H1 (cell line): ENCODE data around the gene NQO2. TPM values are rescaled to one million over a fixed set of nuclear protein-coding genes. Genes with fewer than 3 reads are reported as not detected.

Experiments used
- CTCF ChIA-PET: fragments of 300-600 bp; sonication (Branson Sonifier 250); formaldehyde crosslinking; loops from one replicate; lab custom pipeline; 2021; ENCODE audit not compliant: partially characterized antibody; lab: Charles Lee
- POLR2A ChIA-PET: fragments of 300-600 bp; sonication (Branson Sonifier 250); formaldehyde crosslinking; loops from one replicate; lab custom pipeline; 2021; ENCODE audit warnings: inconsistent platforms; ENCODE audit not compliant: partially characterized antibody; lab: Charles Lee
- DNase-seq, 2 experiments: peaks; one replicate each; pipeline versions ENCODE4 v3.0.0 to v3.0.0-alpha.2; 2010 to 2022; ENCODE audit warnings: low spot score in 2 of 2, low read depth in 1 of 2, mixed read lengths in 1 of 2
- FAIRE-seq: peaks from 2 replicates; lab custom pipeline; 2011; peaks lifted over from hg19 to GRCh38; lab: Jason Lieb, UNC
- H2AFZ ChIP-seq: 2 replicates; pipeline ENCODE4 v1.8.1; 2012; ENCODE audit warnings: low read length, inconsistent platforms
- H2AK5ac ChIP-seq: 2 replicates; pipeline ENCODE4 v1.6.1; 2013; ENCODE audit warnings: low read depth, low read length
- H2BK120ac ChIP-seq: replicated peaks from 2 replicates; pipeline ENCODE3; 2013; ENCODE audit warnings: low read depth, low read length, inconsistent platforms
- H2BK12ac ChIP-seq: 2 replicates; pipeline ENCODE4 v1.6.1; 2013; ENCODE audit warnings: low read depth, low read length
- H2BK15ac ChIP-seq: 2 replicates; pipeline ENCODE4 v1.6.1; 2013; ENCODE audit warnings: low read length
- H2BK20ac ChIP-seq: 2 replicates; pipeline ENCODE4 v1.6.1; 2013; ENCODE audit warnings: low read length
- H2BK5ac ChIP-seq: 2 replicates; pipeline ENCODE4 v1.6.1; 2013; ENCODE audit warnings: low read depth, low read length
- H3K14ac ChIP-seq: 2 replicates; pipeline ENCODE4 v1.6.1; 2013; ENCODE audit warnings: inconsistent platforms; ENCODE audit not compliant: insufficient read length
- H3K18ac ChIP-seq: 2 replicates; pipeline ENCODE4 v1.6.1; 2013; ENCODE audit warnings: low read length; ENCODE audit errors: extremely low read depth
- H3K23ac ChIP-seq: 2 replicates; pipeline ENCODE4 v1.6.1; 2013; ENCODE audit warnings: inconsistent platforms; ENCODE audit not compliant: insufficient read length
- H3K23me2 ChIP-seq: 2 replicates; pipeline ENCODE4 v1.6.1; 2013; ENCODE audit warnings: low read depth, low read length
- H3K27ac ChIP-seq: 2 replicates; pipeline ENCODE4 v1.6.1; 2011; ENCODE audit warnings: low read depth, low read length, inconsistent platforms
- H3K27me3 ChIP-seq, 4 experiments: replicated peaks in 1 of 4; 1 replicate in 1 of 4; 2 replicates in 3 of 4; pipeline versions ENCODE4 v1.6.1 to v1.8.1; 2011 to 2013; ENCODE audit warnings: low read length in 3 of 4, mild to moderate bottlenecking in 3 of 4, inconsistent platforms in 2 of 4, mixed read lengths in 2 of 4, moderate library complexity in 1 of 4; ENCODE audit not compliant: control insufficient read depth in 3 of 4, insufficient read depth in 3 of 4; ENCODE audit errors: extremely low read depth in 1 of 4
- H3K36me3 ChIP-seq, 4 experiments: 2 replicates each; pipeline versions ENCODE4 v1.6.1 to v1.8.1; 2011 to 2013; ENCODE audit warnings: mild to moderate bottlenecking in 4 of 4, low read length in 3 of 4, moderate library complexity in 2 of 4, control low read depth in 1 of 4, inconsistent platforms in 1 of 4; ENCODE audit not compliant: insufficient read depth in 4 of 4, control insufficient read depth in 2 of 4
- H3K4ac ChIP-seq: replicated peaks from 2 replicates; pipeline ENCODE3; 2013; ENCODE audit warnings: low read length, low read depth, mixed read lengths, inconsistent platforms; ENCODE audit not compliant: insufficient read length
- H3K4me1 ChIP-seq, 4 experiments: replicated peaks in 1 of 4; 1 replicate in 1 of 4; 2 replicates in 3 of 4; pipeline versions ENCODE4 v1.6.1 to v1.8.1; 2011 to 2013; ENCODE audit warnings: low read length in 3 of 4, inconsistent platforms in 2 of 4, mixed read lengths in 1 of 4; ENCODE audit not compliant: insufficient read depth in 4 of 4, control insufficient read depth in 3 of 4
- H3K4me2 ChIP-seq, 2 experiments: 2 replicates each; pipeline versions ENCODE4 v1.6.1 to v1.8.1; 2011 to 2013; ENCODE audit warnings: low read depth in 2 of 2, low read length in 2 of 2, control low read depth in 1 of 2, inconsistent platforms in 1 of 2, mild to moderate bottlenecking in 1 of 2; ENCODE audit not compliant: insufficient read depth in 1 of 2
- H3K4me3 ChIP-seq, 4 experiments: fragments of 200-600, 300-600 bp in 1 of 4; sonication (generic), shearing (Covaris generic), sonication (Bioruptor Twin) in 1 of 4; 2 replicates each; pipeline versions ENCODE4 v1.5.1 to v1.8.1; 2011 to 2016; ENCODE audit warnings: low read length in 4 of 4, low read depth in 3 of 4, control low read depth in 2 of 4, inconsistent platforms in 2 of 4, mild to moderate bottlenecking in 2 of 4, mixed read lengths in 1 of 4, moderate library complexity in 1 of 4; ENCODE audit not compliant: insufficient read depth in 2 of 4; ENCODE audit errors: extremely low read depth in 1 of 4
- H3K56ac ChIP-seq: replicated peaks from 2 replicates; pipeline ENCODE3; 2013; ENCODE audit warnings: low read depth, mild to moderate bottlenecking, mixed read lengths, low read length, inconsistent platforms; ENCODE audit not compliant: insufficient read length
- H3K79me1 ChIP-seq: 2 replicates; pipeline ENCODE4 v1.6.1; 2013; ENCODE audit warnings: low read depth, low read length, control low read depth
- H3K79me2 ChIP-seq, 2 experiments: 2 replicates each; pipeline versions ENCODE4 v1.6.1 to v1.8.1; 2012 to 2013; ENCODE audit warnings: low read length in 2 of 2, mild to moderate bottlenecking in 2 of 2, inconsistent platforms in 1 of 2; ENCODE audit not compliant: insufficient read depth in 2 of 2, control insufficient read depth in 1 of 2
- H3K9ac ChIP-seq, 4 experiments: replicated peaks in 1 of 4; 1 replicate in 1 of 4; 2 replicates in 3 of 4; pipeline versions ENCODE4 v1.6.1 to v1.8.1; 2011 to 2013; ENCODE audit warnings: low read depth in 3 of 4, low read length in 3 of 4, control low read depth in 2 of 4, mild to moderate bottlenecking in 2 of 4, moderate library complexity in 2 of 4, inconsistent platforms in 1 of 4; ENCODE audit errors: extremely low read depth in 1 of 4
- H3K9me3 ChIP-seq, 2 experiments: 2 replicates each; pipeline versions ENCODE4 v1.6.1 to v1.8.1; 2012 to 2013; ENCODE audit warnings: mild to moderate bottlenecking in 2 of 2, moderate library complexity in 2 of 2, control low read depth in 1 of 2, inconsistent platforms in 1 of 2, low read depth in 1 of 2, low read length in 1 of 2, mixed read lengths in 1 of 2; ENCODE audit not compliant: insufficient read depth in 2 of 2
- H4K20me1 ChIP-seq, 2 experiments: replicated peaks in 1 of 2; 2 replicates each; pipeline versions ENCODE3 to v1.8.1; 2011 to 2013; ENCODE audit warnings: inconsistent platforms in 2 of 2, low read length in 2 of 2, mild to moderate bottlenecking in 1 of 2; ENCODE audit not compliant: insufficient read depth in 2 of 2, control insufficient read depth in 1 of 2
- H4K5ac ChIP-seq: 2 replicates; pipeline ENCODE4 v1.6.1; 2013; ENCODE audit warnings: low read length, low read depth, mixed read lengths, inconsistent platforms; ENCODE audit not compliant: insufficient read length
- H4K8ac ChIP-seq: 2 replicates; pipeline ENCODE4 v1.8.0; 2013; ENCODE audit warnings: mild to moderate bottlenecking, moderate library complexity, low read length, inconsistent platforms; ENCODE audit not compliant: insufficient read depth; ENCODE audit errors: extremely low read depth
- H4K91ac ChIP-seq: replicated peaks from 2 replicates; pipeline ENCODE3; 2013; ENCODE audit warnings: low read length, mixed read lengths, inconsistent platforms; ENCODE audit not compliant: insufficient read length
- ASH2L ChIP-seq: fragments of 200-600, 300-600 bp; sonication (generic); IDR thresholded peaks from one replicate; pipeline ENCODE4 v1.7.1; 2017; ENCODE audit warnings: low read length
- BACH1 ChIP-seq: IDR thresholded peaks from 2 replicates; pipeline ENCODE4 v1.6.1; 2012; ENCODE audit warnings: low read length, improper control_type of control experiment
- CHD2 ChIP-seq: IDR thresholded peaks from 2 replicates; pipeline ENCODE4 v1.6.1; 2012; ENCODE audit warnings: low read length, improper control_type of control experiment
- NANOG ChIP-seq: IDR thresholded peaks from 2 replicates; pipeline ENCODE4 v1.6.1; 2011; ENCODE audit warnings: low read length, low read depth, mild to moderate bottlenecking, inconsistent platforms; ENCODE audit not compliant: insufficient read depth, poor library complexity, severe bottlenecking
- RFX5 ChIP-seq: IDR thresholded peaks from 2 replicates; pipeline ENCODE4 v1.6.1; 2011; ENCODE audit warnings: low read depth, low read length, improper control_type of control experiment, borderline replicate concordance
- SUZ12 ChIP-seq: fragments of 200-600 bp; sonication (generic); IDR thresholded peaks from 2 replicates; pipeline ENCODE4 v1.6.1; 2012; ENCODE audit warnings: mild to moderate bottlenecking, inconsistent platforms, low read length, moderate library complexity, mixed read lengths
- WGBS, 2 experiments: shearing (Covaris generic) in 1 of 2; methylation state at CpG; one replicate each; pipeline versions ENCODE4 v1.1.6 to v1.1.7; 2013 to 2015; ENCODE audit warnings: low lambda C conversion rate in 2 of 2, mixed read lengths in 2 of 2, inconsistent platforms in 1 of 2, low coverage in 1 of 2, missing lambda C conversion rate in 1 of 2; ENCODE audit not compliant: insufficient replicate concordance in 2 of 2, insufficient coverage in 1 of 2, insufficient read length in 1 of 2; ENCODE audit errors: extremely low coverage in 1 of 2, missing lambda C conversion rate in 1 of 2; 5-methylcytosine and 5-hydroxymethylcytosine counted together
- polyA plus RNA-seq, 7 experiments: library from polyadenylated mRNA; depleted of rRNA in 3 of 7; stranded (reverse) in 5 of 7; unstranded in 2 of 7; fragments of >200 nt in 5 of 7; fragments of 200-250 nt in 2 of 7; gene quantifications; 1 replicate in 5 of 7; 2 replicates in 1 of 7; 4 replicates in 1 of 7; pipeline versions ENCODE4 v1.2.1 to v1.2.3, GENCODE V29; 2011 to 2013; ENCODE audit warnings: missing spikeins in 2 of 7, mixed read lengths in 2 of 7
- total RNA-seq: library from RNA; stranded (reverse); fragmentation: NEBNext Ultra II Directional; extraction: Animal tissue kit (Norgen Biotek cat#: 25700); gene quantifications from 2 replicates; pipeline ENCODE4 v1.2.1, GENCODE V29; 2021
- TF ChIP-seq, protein P1 (sequence below): IDR thresholded peaks from 2 replicates; pipeline ENCODE4 v1.6.1; 2011; ENCODE audit warnings: low read depth, mild to moderate bottlenecking, low read length; ENCODE audit not compliant: insufficient read depth

NQO2 gene
- total and polyA plus RNA-seq, 2 of the 8 experiments (the other 6 are each of a cell fraction or from before 2014, with no cell fraction given): 135 to 168 TPM

DNA sequence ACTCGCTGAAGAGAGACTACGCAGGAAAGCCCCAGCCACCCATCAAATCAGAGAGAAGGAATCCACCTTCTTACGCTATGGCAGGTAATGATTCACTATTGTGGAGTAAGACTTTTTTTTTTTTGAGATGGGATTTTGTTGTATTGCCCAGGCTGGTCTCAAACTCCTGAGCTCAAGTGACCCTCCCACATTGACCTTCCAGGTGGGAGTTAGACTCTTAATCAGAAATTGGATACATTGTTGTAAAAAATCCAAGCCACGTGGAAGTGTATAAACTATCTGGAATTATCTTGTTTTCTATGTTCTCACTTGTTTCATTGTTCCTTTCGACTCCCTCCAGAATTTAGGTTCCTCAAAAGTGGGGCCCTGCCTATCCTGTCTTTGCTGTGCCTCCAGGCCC is 6.8 kb downstream of the NQO2 start:
- 96% methylated on average over 5 of the region's 5 CpGs; no CpG with 5 or more reads in 1 of the 2 experiments for WGBS, 2 experiments
- Histone ChIP-seq H3K9me3 (peaks cover 0 to 10% of the 10 kb centered on the region in 2 experiments; a peak in 3 of 4 replicates), H3K27me3 (no peaks in the 10 kb centered on the region), H3K9ac (no peak overlapping the region), H3K79me2 (peaks cover 0 to 5% of the 10 kb centered on the region in 2 experiments; a peak in 1 of 4 replicates), H2AK5ac (no peak overlapping the region), H2BK15ac (no peak overlapping the region), H3K14ac (no peak overlapping the region), H2BK5ac (peak overlapping the region; percentile 35; the same call in 1 of the 2 replicates), H2BK12ac (no peak overlapping the region), H3K23me2 (no peaks in the 10 kb centered on the region), H3K79me1 (no peaks in the 10 kb centered on the region), H2BK120ac (no peak overlapping the region), H3K56ac (no peak overlapping the region), H3K27ac (no peak overlapping the region), H3K4me1 (peaks cover 0 to 7% (median 4%) of the 10 kb centered on the region in 4 experiments; a peak in 6 of 7 replicates), H2BK20ac (no peak overlapping the region), H3K4ac (no peak overlapping the region), H4K91ac (no peak overlapping the region), H3K23ac (no peak overlapping the region), H3K4me2 (no peak overlapping the region), H4K8ac (no peak overlapping the region), H4K5ac (no peak overlapping the region), H4K20me1 (peaks cover 0 to 2% of the 10 kb centered on the region in 2 experiments), H3K36me3 (peaks cover 3 to 39% (median 27%) of the 10 kb centered on the region in 4 experiments), H2AFZ (no peak overlapping the region), H3K4me3 (no peak overlapping the region), H3K18ac (no peak overlapping the region)
- POLR2A ChIA-PET: no interaction called here
- no peak for DNase-seq
- TF ChIP-seq SUZ12 (no peak), RFX5 (no peak), NANOG (no peak), BACH1 (no peak), ASH2L (no peak), CHD2 (no peak)
- TF ChIP-seq, protein P1, sequence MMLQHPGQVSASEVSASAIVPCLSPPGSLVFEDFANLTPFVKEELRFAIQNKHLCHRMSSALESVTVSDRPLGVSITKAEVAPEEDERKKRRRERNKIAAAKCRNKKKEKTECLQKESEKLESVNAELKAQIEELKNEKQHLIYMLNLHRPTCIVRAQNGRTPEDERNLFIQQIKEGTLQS: no peak
- no peak for FAIRE-seq
- CTCF ChIA-PET: no interaction called here
